GM12865 (cell line): Measurements from ENCODE around the gene SLC34A1.
A peak's percentile ranks its signal among the peaks of the same experiment; 100 is the strongest.

Source experiments
- DNase-seq: peaks from one replicate; pipeline ENCODE4 v3.0.0; 2010; ENCODE audit warnings: low read depth
- H3K4me3 ChIP-seq: 2 replicates; pipeline ENCODE4 v1.5.1; 2011; ENCODE audit warnings: mild to moderate bottlenecking, low read depth, low read length, control low read depth
- CTCF ChIP-seq: IDR thresholded peaks from 2 replicates; pipeline ENCODE4 v1.5.1; 2011; ENCODE audit warnings: low read length, control low read depth, low read depth, inconsistent platforms; ENCODE audit not compliant: insufficient read depth; ENCODE audit errors: missing control alignments

The SLC34A1 gene

GRCh38 chr5:177430140-177430951 is 46.1 kb downstream of the SLC34A1 start:
- H3K4me3 ChIP-seq: peak overlapping the region; percentile 87
- TF ChIP-seq CTCF: no peak
- DNase-seq: peak; percentile 75

DNA sequence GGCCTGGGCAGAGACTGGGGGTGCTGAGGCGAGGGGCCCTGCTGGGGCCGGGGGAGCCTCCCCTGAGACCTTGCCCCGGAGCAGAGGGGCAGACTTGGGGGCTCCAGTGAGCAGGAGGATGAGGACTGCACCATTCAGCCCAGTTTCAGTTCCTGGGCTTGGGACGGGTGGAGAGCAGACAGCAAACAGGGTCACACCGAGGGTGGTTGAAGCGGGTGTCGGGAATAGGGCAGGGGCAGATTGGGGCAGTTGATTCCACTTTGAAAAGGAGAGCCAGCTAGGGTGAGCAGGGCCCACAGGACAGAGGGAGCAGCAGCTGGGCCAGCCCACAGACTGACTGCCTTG is 46.7 kb downstream of the SLC34A1 start:
- no peak for DNase-seq
- no peak for TF ChIP-seq CTCF
- H3K4me3 ChIP-seq: peak overlapping the region; percentile 87

- H3K4me3 ChIP-seq: peak overlapping the region; percentile 87
- DNase-seq: peak; percentile 96
- no peak for TF ChIP-seq CTCF
Observed at GRCh38 chr5:177431317-177432142, 47.3 kb downstream of the SLC34A1 start.

GRCh38 chr5:177432143-177432838 is 48.1 kb downstream of the SLC34A1 start:
- TF ChIP-seq CTCF: no peak
- H3K4me3 ChIP-seq: peak overlapping the region; percentile 87
- DNase-seq: no peak

GRCh38 chr5:177432839-177433657 is 48.8 kb downstream of the SLC34A1 start:
- no peak for TF ChIP-seq CTCF

GRCh38 chr5:177433658-177434217 is 49.5 kb downstream of the SLC34A1 start:
- no peak for DNase-seq

More at GRCh38 chr5:177432839-177433657, 48.8 kb downstream of the SLC34A1 start:
- no peak for DNase-seq
- no peak overlapping the region for H3K4me3 ChIP-seq

More at GRCh38 chr5:177433658-177434217, 49.5 kb downstream of the SLC34A1 start:
- H3K4me3 ChIP-seq: no peak overlapping the region
- TF ChIP-seq CTCF: no peak
